PC-9 (cell line): ENCODE data around the gene ANKS4B. TPM values are rescaled to one million over a fixed set of nuclear protein-coding genes. Genes with fewer than 3 reads are reported as not detected.

ENCODE experiments used
- BruUV-seq: library from RNA; stranded (reverse); fragments of 400-500 nt; replicated peaks from 2 replicates; lab custom pipeline; 2021; lab: Mats Ljungman, UMichigan
- CTCF ChIA-PET: fragments of 300-600 bp; sonication (Branson Sonifier 250); formaldehyde crosslinking; loops from one replicate; lab custom pipeline; 2022; ENCODE audit warnings: antibody characterized with exemption; lab: Charles Lee
- POLR2A ChIA-PET: fragments of 300-600 bp; sonication (Branson Sonifier 250); formaldehyde crosslinking; loops from one replicate; lab custom pipeline; 2022; ENCODE audit warnings: antibody characterized with exemption; ENCODE audit not compliant: unreplicated experiment; lab: Charles Lee
- DNase-seq, 2 experiments: peaks; one replicate each; pipeline versions ENCODE4 v3.0.0 to v3.0.0-alpha.2; 2015 to 2022; ENCODE audit warnings: mixed read lengths in 1 of 2
- H2AFZ ChIP-seq: fragments of 200-600 bp; sonication (generic); 2 replicates; pipeline ENCODE4 v1.8.1; 2017; ENCODE audit warnings: antibody characterized with exemption
- H3F3A ChIP-seq: fragments of 200-600 bp; sonication (generic); 2 replicates; pipeline ENCODE4 v1.8.1; 2017; ENCODE audit warnings: antibody characterized with exemption, mild to moderate bottlenecking, low read depth; ENCODE audit not compliant: insufficient read depth
- H3K27ac ChIP-seq: fragments of 200-600 bp; sonication (generic); 2 replicates; pipeline ENCODE4 v1.6.1; 2016; ENCODE audit warnings: mixed run types
- H3K27me3 ChIP-seq: fragments of 200-600 bp; sonication (generic); 2 replicates; pipeline ENCODE4 v1.6.1; 2016; ENCODE audit warnings: low read depth, mixed run types; ENCODE audit not compliant: insufficient read depth
- H3K36me3 ChIP-seq: fragments of 200-600 bp; sonication (generic); 2 replicates; pipeline ENCODE4 v1.6.1; 2016; ENCODE audit warnings: low read depth, mixed run types
- H3K4me1 ChIP-seq: fragments of 200-600 bp; sonication (generic); replicated peaks from 2 replicates; pipeline ENCODE4 v1.6.1; 2016; ENCODE audit warnings: mixed run types; ENCODE audit not compliant: insufficient read depth
- H3K4me2 ChIP-seq: fragments of 200-600 bp; sonication (generic); 2 replicates; pipeline ENCODE4 v1.6.1; 2017; ENCODE audit warnings: mixed run types
- H3K4me3 ChIP-seq: fragments of 200-600 bp; sonication (generic); 2 replicates; pipeline ENCODE4 v1.6.1; 2016; ENCODE audit warnings: mixed run types
- H3K79me2 ChIP-seq: fragments of 200-600 bp; sonication (generic); 2 replicates; pipeline ENCODE4 v1.6.1; 2017; ENCODE audit warnings: low read depth, mixed run types
- H3K9me2 ChIP-seq: fragments of 200-600 bp; sonication (generic); 2 replicates; pipeline ENCODE4 v1.8.1; 2017; ENCODE audit warnings: mild to moderate bottlenecking; ENCODE audit not compliant: insufficient read depth
- H3K9me3 ChIP-seq: fragments of 200-600 bp; sonication (generic); 2 replicates; pipeline ENCODE4 v1.8.1; 2016; ENCODE audit warnings: low read depth; ENCODE audit not compliant: insufficient read depth
- H4K20me1 ChIP-seq: fragments of 200-600 bp; sonication (generic); 2 replicates; pipeline ENCODE4 v1.8.1; 2017; ENCODE audit not compliant: insufficient read depth
- CTCF ChIP-seq: fragments of 200-600 bp; sonication (generic); conservative IDR thresholded peaks from 2 replicates; pipeline ENCODE4 v1.6.1; 2017; ENCODE audit warnings: mixed run types, antibody characterized with exemption, mild to moderate bottlenecking, moderate library complexity
- EZH2 ChIP-seq: fragments of 200-600 bp; sonication (generic); IDR thresholded peaks from 2 replicates; pipeline ENCODE4 v1.8.0; 2017; ENCODE audit warnings: antibody characterized with exemption, low read depth
- intact Hi-C: fragments of 100-400 bp; cut with micrococcal nuclease; formaldehyde crosslinking; loops from one replicate; pipeline ENCODE4 v1.10.0; 2022; ENCODE audit not compliant: unreplicated experiment
- total RNA-seq: library from RNA; stranded (reverse); gene quantifications from 2 replicates; pipeline ENCODE4 v1.2.3, GENCODE V29; 2021

Gene ANKS4B
- total RNA-seq, 1 experiment from 2014 or later, result not detected

- no peaks in the 10 kb centered on the region for H3K4me1 ChIP-seq
- no peaks in the 10 kb centered on the region for H3K79me2 ChIP-seq
- H2AFZ ChIP-seq, result no peak overlapping the region
- no peaks in the 10 kb centered on the region for H3F3A ChIP-seq
- no peak overlapping the region for H3K4me3 ChIP-seq
- DNase-seq, result no peak
- no peak for TF ChIP-seq EZH2
- no peaks in the 10 kb centered on the region for H4K20me1 ChIP-seq
- no peak overlapping the region for H3K4me2 ChIP-seq
- no peaks in the 10 kb centered on the region for H3K9me2 ChIP-seq
- intact Hi-C loops, result no loop called here
- H3K9me3 ChIP-seq, result no peaks in the 10 kb centered on the region
- CTCF ChIA-PET, result no interaction called here
- POLR2A ChIA-PET, result no interaction called here
- no peaks in the 10 kb centered on the region for H3K36me3 ChIP-seq
- BruUV-seq, result no TSS peak
- H3K27ac ChIP-seq, result no peak overlapping the region
- no peaks in the 10 kb centered on the region for H3K27me3 ChIP-seq
Observed at GRCh38 chr16:21263640-21264570, 30.4 kb downstream of the ANKS4B start.

- CTCF ChIA-PET, result no interaction called here
- BruUV-seq, result no TSS peak
- Histone ChIP-seq H3K4me1 (no peaks in the 10 kb centered on the region), H3K4me2 (no peak overlapping the region), H3F3A (no peaks in the 10 kb centered on the region), H3K79me2 (no peaks in the 10 kb centered on the region), H3K4me3 (no peak overlapping the region), H2AFZ (no peak overlapping the region), H3K9me3 (no peaks in the 10 kb centered on the region), H3K27ac (no peak overlapping the region), H4K20me1 (no peaks in the 10 kb centered on the region), H3K9me2 (no peaks in the 10 kb centered on the region), H3K36me3 (no peaks in the 10 kb centered on the region), H3K27me3 (no peaks in the 10 kb centered on the region)
- DNase-seq, result no peak
- intact Hi-C loops, result no loop called here
- no peak for TF ChIP-seq EZH2
- no peak for TF ChIP-seq CTCF
- POLR2A ChIA-PET, result no interaction called here
Observed at GRCh38 chr16:21264571-21265036, 31.1 kb downstream of the ANKS4B start.

GRCh38 chr16:21265104-21265837 is 31.8 kb downstream of the ANKS4B start:
- Histone ChIP-seq H3K9me2 (no peaks in the 10 kb centered on the region), H3K4me3 (no peak overlapping the region), H3K27ac (no peak overlapping the region), H3K4me2 (no peak overlapping the region), H4K20me1 (no peaks in the 10 kb centered on the region), H3K27me3 (no peaks in the 10 kb centered on the region), H2AFZ (no peak overlapping the region), H3K4me1 (no peaks in the 10 kb centered on the region), H3K36me3 (no peaks in the 10 kb centered on the region), H3K79me2 (no peaks in the 10 kb centered on the region), H3F3A (no peaks in the 10 kb centered on the region), H3K9me3 (no peaks in the 10 kb centered on the region)
- intact Hi-C loops, result no loop called here
- BruUV-seq, result no TSS peak
- ChIA-PET POLR2A (no interaction called here), CTCF (no interaction called here)
- TF ChIP-seq EZH2 (no peak), CTCF (no peak)
- DNase-seq, result no peak
